Epithelial cell of esophagus (primary cell): ENCODE results near the gene TMEM115.

Experiments
- DNase-seq: peaks from one replicate; pipeline ENCODE4 v3.0.0; 2010; ENCODE audit warnings: low read depth
- H3K4me3 ChIP-seq: 2 replicates; pipeline ENCODE4 v1.5.1; 2011; ENCODE audit warnings: mild to moderate bottlenecking, low read length, control low read depth
- CTCF ChIP-seq: IDR thresholded peaks from 2 replicates; pipeline ENCODE4 v1.5.1; 2011; ENCODE audit warnings: low read depth, mild to moderate bottlenecking, low read length, control low read depth, inconsistent platforms; ENCODE audit not compliant: insufficient read depth; ENCODE audit errors: missing control alignments

The TMEM115 gene

GRCh38 chr3:50345586-50346234 lies 13.6 kb downstream of the TMEM115 start, which contains the start of gene ZMYND10:
TSS of gene ZMYND10 (minus strand) at chr3:50345732. CDS start at chr3:50345579, 153 bp downstream.
- TF ChIP-seq CTCF, result no peak
- peak within 1 kb of the TSS; percentile 41 for H3K4me3 ChIP-seq
- DNase-seq, result peak; percentile 63

GRCh38 chr3:50345008-50345407 lies 14.3 kb downstream of the TMEM115 start:
- DNase-seq, result no peak
- H3K4me3 ChIP-seq, result no peak overlapping the region
- no peak for TF ChIP-seq CTCF

- H3K4me3 ChIP-seq, result no peak overlapping the region
- no peak for TF ChIP-seq CTCF
- DNase-seq, result no peak
Measured at GRCh38 chr3:50342813-50343633, 16.3 kb downstream of the TMEM115 start.

- no peak for TF ChIP-seq CTCF
- H3K4me3 ChIP-seq, result no peak overlapping the region
- DNase-seq, result no peak
Measured at GRCh38 chr3:50341996-50342650, 17.2 kb downstream of the TMEM115 start.

GRCh38 chr3:50341537-50341936 lies 17.8 kb downstream of the TMEM115 start:
- no peak overlapping the region for H3K4me3 ChIP-seq
- no peak for TF ChIP-seq CTCF
- no peak for DNase-seq

- TF ChIP-seq CTCF, result no peak
- DNase-seq, result peak; percentile 70
- peak within 1 kb of the TSS; percentile 59 for H3K4me3 ChIP-seq
Measured at GRCh38 chr3:50340448-50341329, 18.6 kb downstream of the TMEM115 start, which contains the start of gene RASSF1. TSS of gene RASSF1 (minus strand) at chr3:50340836. CDS start at chr3:50340805, 31 bp downstream.
